LNCaP clone FGC (cell line): ENCODE measurements around the gene DLGAP1.

Experiments
- DNase-seq: peaks from one replicate; pipeline ENCODE4 v3.0.0-alpha.2; 2011; ENCODE audit warnings: low read depth
- H3K4me3 ChIP-seq: 2 replicates; pipeline ENCODE4 v1.5.1; 2011; ENCODE audit warnings: mild to moderate bottlenecking, low read depth, low read length, control low read depth
- TF ChIP-seq, protein P1 (sequence below): IDR thresholded peaks from 2 replicates; pipeline ENCODE4 v1.5.1; 2012; ENCODE audit warnings: mild to moderate bottlenecking; ENCODE audit not compliant: control insufficient read depth, insufficient read depth; ENCODE audit errors: extremely low read depth

DLGAP1 gene

DNA sequence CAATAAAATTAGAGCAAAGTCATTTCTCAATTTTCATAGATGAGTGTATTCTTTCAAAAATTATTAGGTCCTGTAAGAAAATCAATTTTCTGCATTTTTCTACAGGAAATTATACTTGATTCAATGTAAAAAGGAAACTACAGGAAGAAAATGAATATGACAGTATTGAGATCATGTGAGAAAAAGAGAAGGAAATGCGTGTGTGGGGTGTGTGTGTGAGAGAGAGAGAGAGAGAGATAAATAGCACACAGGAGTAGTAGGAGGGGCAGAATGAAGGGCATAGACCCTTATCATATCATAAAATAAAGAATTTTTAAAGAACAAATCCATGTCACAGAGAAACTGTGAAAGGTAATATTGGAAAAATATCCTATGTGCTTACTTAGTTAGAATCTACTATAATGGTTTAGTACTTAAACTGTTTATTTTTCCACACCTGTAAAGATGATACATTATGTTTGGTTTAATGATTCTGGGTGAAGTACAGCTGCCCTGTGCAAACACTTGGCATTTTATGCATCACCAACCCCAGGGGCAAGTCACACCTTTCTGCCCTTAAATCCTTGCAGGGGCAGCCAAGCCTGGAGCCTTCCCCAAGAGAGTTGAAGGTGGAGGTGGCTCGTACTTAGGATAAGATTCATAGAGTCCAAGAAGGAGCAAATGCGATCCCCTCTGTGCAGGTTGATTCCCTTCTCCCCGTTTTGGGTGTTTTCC lies 728.7 kb downstream of the DLGAP1 start:
- TF ChIP-seq, protein P1, sequence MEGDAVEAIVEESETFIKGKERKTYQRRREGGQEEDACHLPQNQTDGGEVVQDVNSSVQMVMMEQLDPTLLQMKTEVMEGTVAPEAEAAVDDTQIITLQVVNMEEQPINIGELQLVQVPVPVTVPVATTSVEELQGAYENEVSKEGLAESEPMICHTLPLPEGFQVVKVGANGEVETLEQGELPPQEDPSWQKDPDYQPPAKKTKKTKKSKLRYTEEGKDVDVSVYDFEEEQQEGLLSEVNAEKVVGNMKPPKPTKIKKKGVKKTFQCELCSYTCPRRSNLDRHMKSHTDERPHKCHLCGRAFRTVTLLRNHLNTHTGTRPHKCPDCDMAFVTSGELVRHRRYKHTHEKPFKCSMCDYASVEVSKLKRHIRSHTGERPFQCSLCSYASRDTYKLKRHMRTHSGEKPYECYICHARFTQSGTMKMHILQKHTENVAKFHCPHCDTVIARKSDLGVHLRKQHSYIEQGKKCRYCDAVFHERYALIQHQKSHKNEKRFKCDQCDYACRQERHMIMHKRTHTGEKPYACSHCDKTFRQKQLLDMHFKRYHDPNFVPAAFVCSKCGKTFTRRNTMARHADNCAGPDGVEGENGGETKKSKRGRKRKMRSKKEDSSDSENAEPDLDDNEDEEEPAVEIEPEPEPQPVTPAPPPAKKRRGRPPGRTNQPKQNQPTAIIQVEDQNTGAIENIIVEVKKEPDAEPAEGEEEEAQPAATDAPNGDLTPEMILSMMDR: no peak
- no peak overlapping the region for H3K4me3 ChIP-seq
- DNase-seq: no peak

DNA sequence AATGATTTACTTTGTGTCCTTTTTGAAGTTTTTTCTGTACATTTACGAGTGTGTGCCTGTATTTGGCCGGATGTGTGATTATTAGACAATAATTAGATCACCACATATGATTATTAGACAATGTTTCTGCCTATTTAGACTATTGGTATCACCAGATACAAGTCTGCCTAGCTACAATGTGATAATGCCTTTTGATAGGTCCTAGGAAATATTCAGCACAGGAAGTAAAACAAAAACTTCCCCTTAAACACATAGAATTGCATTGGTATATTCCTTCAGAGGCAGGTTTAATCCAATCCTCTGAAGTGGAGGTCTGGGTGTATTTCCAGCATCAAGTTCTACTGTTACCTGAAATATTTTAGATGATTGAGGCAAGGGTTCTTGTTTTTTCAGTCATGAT lies 730.0 kb downstream of the DLGAP1 start:
- no peak for DNase-seq
- TF ChIP-seq, protein P1: no peak
- no peak overlapping the region for H3K4me3 ChIP-seq

DNA sequence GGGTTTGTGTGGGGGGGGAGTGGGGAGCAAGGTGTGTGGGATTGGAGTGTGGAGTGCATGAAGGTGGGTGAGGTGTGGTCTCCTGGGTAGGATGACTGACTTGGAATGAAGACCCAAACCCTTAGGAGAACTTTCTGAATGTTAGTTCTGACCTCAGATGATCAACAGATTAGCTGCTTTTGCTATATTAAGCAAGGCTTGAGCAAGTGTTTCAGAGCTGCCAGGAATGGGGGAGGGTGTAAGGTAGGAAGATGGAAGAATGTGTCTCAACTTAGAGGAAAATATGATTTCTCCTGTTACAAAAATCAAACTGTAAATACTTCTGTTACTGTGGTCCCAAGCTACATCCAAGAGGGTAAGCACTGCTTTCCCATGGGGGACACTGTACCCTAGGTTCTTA lies 731.6 kb downstream of the DLGAP1 start:
- H3K4me3 ChIP-seq: no peak overlapping the region
- TF ChIP-seq, protein P1: no peak
- no peak for DNase-seq

DNA sequence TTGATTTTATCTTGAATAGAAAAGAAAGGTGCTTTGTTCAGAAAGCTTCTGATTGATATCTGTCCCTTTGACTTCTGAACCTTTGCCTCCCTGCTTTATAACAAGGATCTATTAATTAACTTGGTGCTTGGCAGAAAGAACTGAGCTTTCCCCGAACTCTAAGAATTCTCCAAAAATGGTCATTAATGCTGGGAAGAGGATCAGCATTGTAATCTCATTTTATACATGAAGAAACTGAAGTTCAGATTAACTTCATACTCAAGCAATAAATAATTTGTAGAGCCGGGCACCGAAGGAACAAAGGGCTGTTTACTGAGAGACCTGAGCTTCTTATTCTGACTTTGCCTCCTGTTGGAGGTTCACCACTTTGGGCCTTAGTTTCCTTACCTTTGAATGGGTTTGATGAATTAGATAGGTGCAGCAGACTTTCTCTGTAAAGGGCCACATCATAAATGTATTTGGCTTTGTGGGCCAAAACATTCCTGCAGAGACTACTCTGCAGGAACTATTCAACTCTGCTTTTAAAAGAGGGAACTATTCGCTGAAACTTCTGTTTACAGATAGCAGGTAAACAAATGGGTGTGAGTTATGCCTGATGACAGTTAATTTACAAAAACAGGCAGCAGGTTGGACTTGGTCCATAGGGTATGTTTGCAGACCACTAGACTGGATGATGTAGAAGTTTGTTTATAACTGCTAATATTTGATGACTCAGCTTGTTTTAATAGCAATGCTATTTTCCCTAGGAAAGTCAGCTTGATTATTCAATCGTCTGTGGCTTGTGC lies 732.3 kb downstream of the DLGAP1 start:
- H3K4me3 ChIP-seq: no peak overlapping the region
- TF ChIP-seq, protein P1: no peak
- DNase-seq: peak; percentile 39

DNA sequence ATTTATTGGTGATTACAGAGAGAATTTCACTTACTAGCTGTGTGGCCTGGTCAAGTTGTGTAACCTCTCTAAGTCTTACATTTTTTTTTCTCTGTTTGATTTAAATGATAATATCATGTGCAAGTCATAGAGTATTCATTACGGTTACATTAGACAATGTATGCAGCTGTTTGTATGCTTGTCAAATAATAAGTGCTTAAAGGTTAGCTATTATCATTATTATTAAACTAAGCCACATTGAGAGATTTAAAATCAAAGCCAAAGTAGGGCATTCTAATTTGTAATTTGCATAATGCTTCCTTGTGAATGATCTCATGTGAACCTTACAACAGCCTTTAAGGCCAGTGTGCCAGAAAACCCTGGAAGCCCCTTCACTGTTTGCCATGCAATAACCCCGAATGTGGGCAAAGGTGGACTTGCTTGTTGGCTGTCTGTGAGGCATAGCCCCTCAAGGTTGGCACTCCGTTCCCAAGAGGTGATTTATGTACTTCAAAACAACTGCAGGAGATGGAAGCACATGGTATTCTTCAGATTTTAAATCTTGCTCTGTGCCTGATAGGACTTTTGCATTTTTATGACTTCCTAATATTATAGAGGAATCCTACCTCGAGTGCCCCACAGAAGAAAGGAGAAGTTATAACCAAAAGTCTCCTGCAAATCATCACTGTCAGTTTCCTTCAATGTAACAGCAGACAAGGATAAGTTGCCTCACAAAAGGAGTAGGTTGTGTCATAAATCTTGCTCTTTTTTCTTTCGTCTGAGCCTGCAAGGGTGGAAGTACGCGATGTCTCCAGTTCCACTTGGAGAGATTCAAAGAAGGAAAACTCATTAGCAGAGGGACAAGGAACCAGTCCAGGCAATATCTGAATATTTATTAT lies 733.1 kb downstream of the DLGAP1 start:
- DNase-seq: no peak
- TF ChIP-seq, protein P1: no peak
- H3K4me3 ChIP-seq: no peak overlapping the region

DNA sequence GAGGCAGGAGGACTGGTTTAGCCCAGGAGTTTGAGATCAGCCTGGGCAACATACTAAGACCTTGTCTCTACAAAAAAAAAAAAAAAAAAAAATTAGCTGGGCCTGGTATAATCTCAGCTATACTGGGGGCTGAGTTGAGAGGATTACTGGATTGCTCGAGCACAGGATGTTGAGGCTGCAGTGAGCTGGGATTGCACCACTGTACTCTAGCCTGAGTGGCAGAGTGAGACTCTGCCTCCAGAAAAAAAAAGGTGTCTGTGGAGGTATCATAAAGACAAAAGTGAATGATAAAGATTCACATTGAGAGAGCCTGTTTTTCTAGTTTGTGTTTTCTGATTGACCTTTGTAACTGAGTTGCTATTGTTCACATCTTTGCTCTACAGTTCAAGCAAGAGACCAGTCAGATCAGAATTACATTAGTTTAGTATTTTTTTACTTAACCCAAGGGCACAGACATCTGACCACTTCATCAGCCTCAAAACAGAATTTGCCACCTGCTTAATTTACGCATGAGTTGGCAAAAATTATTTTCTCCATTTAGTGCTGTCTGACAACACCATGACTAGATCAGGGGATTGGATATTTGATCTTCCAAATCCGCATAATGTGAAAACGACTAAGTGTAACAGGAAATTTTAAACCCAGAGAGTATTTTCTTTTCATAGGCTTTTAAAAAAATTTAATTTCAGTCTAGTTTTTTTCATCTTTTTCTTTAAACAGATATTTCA lies 734.1 kb downstream of the DLGAP1 start:
- no peak overlapping the region for H3K4me3 ChIP-seq
- DNase-seq: peak; percentile 23
- TF ChIP-seq, protein P1: no peak
